Gastrocnemius medialis (tissue), 4 donors: ENCODE results near the gene HES5.

Source experiments
- CTCF ChIP-seq, 5 experiments: fragments of 450-650 bp in 3 of 5; fragments of 200-600 bp in 2 of 5; sonication (generic) in 2 of 5; IDR thresholded peaks in 4 of 5; conservative IDR thresholded peaks in 1 of 5; 1 replicate in 4 of 5; 2 replicates in 1 of 5; pipeline ENCODE4 v1.5.1; 2016 to 2019; ENCODE audit warnings: antibody characterized with exemption in 5 of 5, mild to moderate bottlenecking in 3 of 5, moderate library complexity in 3 of 5
- POLR2A ChIP-seq, 2 donors: fragments of 450-650 bp; IDR thresholded peaks; one replicate each; pipeline ENCODE4 v1.6.1; 2017; ENCODE audit warnings: antibody characterized with exemption in 2 of 2, mild to moderate bottlenecking in 2 of 2, moderate library complexity in 2 of 2

DNA sequence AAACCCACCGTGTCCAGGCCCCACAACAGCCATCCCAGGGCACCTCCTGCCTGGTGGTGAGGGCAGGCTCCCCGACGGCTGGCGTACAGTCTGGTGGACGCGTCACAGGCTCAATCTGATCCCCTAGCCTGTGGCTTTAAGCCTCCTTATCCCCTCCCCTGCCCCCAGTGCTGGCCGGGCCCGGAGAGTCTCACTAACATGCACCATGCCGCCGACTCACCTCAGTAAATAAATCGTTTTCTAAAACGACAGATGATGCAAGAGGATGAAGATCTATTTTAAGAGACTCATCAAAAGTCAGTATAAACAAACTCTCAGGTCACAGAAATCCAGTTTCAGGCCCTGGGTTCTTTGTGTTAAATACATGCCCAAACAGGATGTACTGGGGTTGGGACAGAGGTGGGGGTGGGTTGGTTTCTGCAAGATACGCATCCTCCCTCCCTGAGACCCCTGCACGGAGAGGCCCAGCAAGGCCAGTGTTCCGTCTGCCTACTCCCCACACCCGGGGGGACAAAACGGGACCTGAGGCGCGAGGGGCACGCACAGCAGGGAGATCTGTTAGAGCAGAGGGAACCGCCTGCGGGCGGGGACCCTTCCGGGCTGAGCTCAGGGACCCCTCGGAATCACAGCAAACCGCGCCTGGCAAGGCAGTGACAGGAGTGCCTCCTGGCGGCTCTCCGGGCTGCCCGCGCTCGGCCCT is 6.7 kb downstream of the HES5 start:
- TF ChIP-seq POLR2A (IDR thresholded peaks at IDR 0.05) = peak in 1 of 2 donors; percentile 36
- peak in 1 of 5 experiments; percentile 12 for TF ChIP-seq CTCF (IDR thresholded peaks at IDR 0.05 in 4 of 5, conservative IDR thresholded peaks at IDR 0.05 in 1 of 5)
